ENCODE data around the gene AKNAD1.
A peak's percentile ranks its signal among the peaks of the same experiment; 100 is the strongest.

The AKNAD1 gene

DNA sequence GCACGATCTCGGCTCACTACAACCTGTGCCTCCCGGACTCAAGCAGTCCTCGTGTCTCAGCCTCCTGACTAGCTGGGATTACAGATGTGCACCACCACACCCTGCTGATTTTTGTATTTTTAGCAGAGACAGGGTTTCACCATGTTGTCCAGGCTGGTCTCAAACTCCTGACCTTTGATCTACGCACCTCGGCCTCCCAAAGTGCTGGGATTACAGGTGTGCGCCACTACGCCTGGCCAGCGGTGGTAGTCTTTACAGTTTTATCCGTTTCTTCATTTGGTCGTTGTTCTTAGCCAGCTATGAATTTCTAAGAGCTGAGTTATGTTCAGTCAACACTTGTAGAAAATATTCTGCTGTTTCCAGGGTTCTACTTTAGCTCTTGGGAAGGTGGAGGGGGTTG lies 53.3 kb downstream of the AKNAD1 start:
- ATAC-seq, result no peak
- TF ChIP-seq POU6F1 (CRISPR knock-in tag; IDR thresholded peaks at IDR 0.05; ENCODE audit: borderline replicate concordance, low read depth), result no peak
- no peak for TF ChIP-seq ZNF8 (CRISPR knock-in tag; IDR thresholded peaks at IDR 0.05)
- no peak for TF ChIP-seq ZFP3 (CRISPR knock-in tag; IDR thresholded peaks at IDR 0.05)
- TF ChIP-seq ARNTL (CRISPR knock-in tag; IDR thresholded peaks at IDR 0.05; ENCODE audit: borderline replicate concordance, low read depth), result no peak
- no peak for TF ChIP-seq TOX (CRISPR knock-in tag; IDR thresholded peaks at IDR 0.05; ENCODE audit: borderline replicate concordance)
- TF ChIP-seq ZNF565 (CRISPR knock-in tag; conservative IDR thresholded peaks at IDR 0.05; ENCODE audit: low read depth), result no peak
- TF ChIP-seq ZC3H10 (CRISPR knock-in tag; IDR thresholded peaks at IDR 0.05), result no peak
- TF ChIP-seq CSDC2 (CRISPR knock-in tag; IDR thresholded peaks at IDR 0.05), result no peak
- TF ChIP-seq, protein P1, sequence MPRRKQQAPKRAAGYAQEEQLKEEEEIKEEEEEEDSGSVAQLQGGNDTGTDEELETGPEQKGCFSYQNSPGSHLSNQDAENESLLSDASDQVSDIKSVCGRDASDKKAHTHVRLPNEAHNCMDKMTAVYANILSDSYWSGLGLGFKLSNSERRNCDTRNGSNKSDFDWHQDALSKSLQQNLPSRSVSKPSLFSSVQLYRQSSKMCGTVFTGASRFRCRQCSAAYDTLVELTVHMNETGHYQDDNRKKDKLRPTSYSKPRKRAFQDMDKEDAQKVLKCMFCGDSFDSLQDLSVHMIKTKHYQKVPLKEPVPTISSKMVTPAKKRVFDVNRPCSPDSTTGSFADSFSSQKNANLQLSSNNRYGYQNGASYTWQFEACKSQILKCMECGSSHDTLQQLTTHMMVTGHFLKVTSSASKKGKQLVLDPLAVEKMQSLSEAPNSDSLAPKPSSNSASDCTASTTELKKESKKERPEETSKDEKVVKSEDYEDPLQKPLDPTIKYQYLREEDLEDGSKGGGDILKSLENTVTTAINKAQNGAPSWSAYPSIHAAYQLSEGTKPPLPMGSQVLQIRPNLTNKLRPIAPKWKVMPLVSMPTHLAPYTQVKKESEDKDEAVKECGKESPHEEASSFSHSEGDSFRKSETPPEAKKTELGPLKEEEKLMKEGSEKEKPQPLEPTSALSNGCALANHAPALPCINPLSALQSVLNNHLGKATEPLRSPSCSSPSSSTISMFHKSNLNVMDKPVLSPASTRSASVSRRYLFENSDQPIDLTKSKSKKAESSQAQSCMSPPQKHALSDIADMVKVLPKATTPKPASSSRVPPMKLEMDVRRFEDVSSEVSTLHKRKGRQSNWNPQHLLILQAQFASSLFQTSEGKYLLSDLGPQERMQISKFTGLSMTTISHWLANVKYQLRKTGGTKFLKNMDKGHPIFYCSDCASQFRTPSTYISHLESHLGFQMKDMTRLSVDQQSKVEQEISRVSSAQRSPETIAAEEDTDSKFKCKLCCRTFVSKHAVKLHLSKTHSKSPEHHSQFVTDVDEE (CRISPR knock-in tag; IDR thresholded peaks at IDR 0.05), result no peak
- no peak for TF ChIP-seq ZFP30 (CRISPR knock-in tag; IDR thresholded peaks at IDR 0.05)
- no peak for TF ChIP-seq CREB5 (CRISPR knock-in tag; IDR thresholded peaks at IDR 0.05; ENCODE audit: low read depth)
- no peak for TF ChIP-seq GLIS3 (CRISPR knock-in tag; IDR thresholded peaks at IDR 0.05)

- ATAC-seq, result peak; percentile 40; the same call in 2 of the 3 replicates
- TF ChIP-seq PPARA (CRISPR knock-in tag; IDR thresholded peaks at IDR 0.05; ENCODE audit: borderline replicate concordance) (no peak), ISL1 (CRISPR knock-in tag; IDR thresholded peaks at IDR 0.05) (no peak), ARNTL (CRISPR knock-in tag; IDR thresholded peaks at IDR 0.05; ENCODE audit: borderline replicate concordance, low read depth) (no peak), TOX (CRISPR knock-in tag; IDR thresholded peaks at IDR 0.05; ENCODE audit: borderline replicate concordance) (no peak), CREB5 (CRISPR knock-in tag; IDR thresholded peaks at IDR 0.05; ENCODE audit: low read depth) (no peak), GLIS3 (CRISPR knock-in tag; IDR thresholded peaks at IDR 0.05) (no peak), ZC3H10 (CRISPR knock-in tag; IDR thresholded peaks at IDR 0.05) (no peak), ZNF565 (CRISPR knock-in tag; conservative IDR thresholded peaks at IDR 0.05; ENCODE audit: low read depth) (no peak), OSR1 (CRISPR knock-in tag; IDR thresholded peaks at IDR 0.05) (no peak), ZNF8 (CRISPR knock-in tag; IDR thresholded peaks at IDR 0.05) (no peak), CSDC2 (CRISPR knock-in tag; IDR thresholded peaks at IDR 0.05) (no peak), BACH2 (CRISPR knock-in tag; IDR thresholded peaks at IDR 0.05; ENCODE audit: borderline replicate concordance) (no peak), SNAI2 (CRISPR knock-in tag; IDR thresholded peaks at IDR 0.05) (no peak), TCF4 (CRISPR knock-in tag; IDR thresholded peaks at IDR 0.05; ENCODE audit: borderline replicate concordance) (no peak), RARB (CRISPR knock-in tag; IDR thresholded peaks at IDR 0.05) (no peak)
- TF ChIP-seq, protein P2, sequence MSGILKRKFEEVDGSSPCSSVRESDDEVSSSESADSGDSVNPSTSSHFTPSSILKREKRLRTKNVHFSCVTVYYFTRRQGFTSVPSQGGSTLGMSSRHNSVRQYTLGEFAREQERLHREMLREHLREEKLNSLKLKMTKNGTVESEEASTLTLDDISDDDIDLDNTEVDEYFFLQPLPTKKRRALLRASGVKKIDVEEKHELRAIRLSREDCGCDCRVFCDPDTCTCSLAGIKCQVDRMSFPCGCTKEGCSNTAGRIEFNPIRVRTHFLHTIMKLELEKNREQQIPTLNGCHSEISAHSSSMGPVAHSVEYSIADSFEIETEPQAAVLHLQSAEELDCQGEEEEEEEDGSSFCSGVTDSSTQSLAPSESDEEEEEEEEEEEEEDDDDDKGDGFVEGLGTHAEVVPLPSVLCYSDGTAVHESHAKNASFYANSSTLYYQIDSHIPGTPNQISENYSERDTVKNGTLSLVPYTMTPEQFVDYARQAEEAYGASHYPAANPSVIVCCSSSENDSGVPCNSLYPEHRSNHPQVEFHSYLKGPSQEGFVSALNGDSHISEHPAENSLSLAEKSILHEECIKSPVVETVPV (CRISPR knock-in tag; IDR thresholded peaks at IDR 0.05), result no peak
- TF ChIP-seq, protein P3, sequence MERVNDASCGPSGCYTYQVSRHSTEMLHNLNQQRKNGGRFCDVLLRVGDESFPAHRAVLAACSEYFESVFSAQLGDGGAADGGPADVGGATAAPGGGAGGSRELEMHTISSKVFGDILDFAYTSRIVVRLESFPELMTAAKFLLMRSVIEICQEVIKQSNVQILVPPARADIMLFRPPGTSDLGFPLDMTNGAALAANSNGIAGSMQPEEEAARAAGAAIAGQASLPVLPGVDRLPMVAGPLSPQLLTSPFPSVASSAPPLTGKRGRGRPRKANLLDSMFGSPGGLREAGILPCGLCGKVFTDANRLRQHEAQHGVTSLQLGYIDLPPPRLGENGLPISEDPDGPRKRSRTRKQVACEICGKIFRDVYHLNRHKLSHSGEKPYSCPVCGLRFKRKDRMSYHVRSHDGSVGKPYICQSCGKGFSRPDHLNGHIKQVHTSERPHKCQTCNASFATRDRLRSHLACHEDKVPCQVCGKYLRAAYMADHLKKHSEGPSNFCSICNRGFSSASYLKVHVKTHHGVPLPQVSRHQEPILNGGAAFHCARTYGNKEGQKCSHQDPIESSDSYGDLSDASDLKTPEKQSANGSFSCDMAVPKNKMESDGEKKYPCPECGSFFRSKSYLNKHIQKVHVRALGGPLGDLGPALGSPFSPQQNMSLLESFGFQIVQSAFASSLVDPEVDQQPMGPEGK (CRISPR knock-in tag; IDR thresholded peaks at IDR 0.05; ENCODE audit: borderline replicate concordance), result no peak
- TF ChIP-seq, protein P1 (CRISPR knock-in tag; IDR thresholded peaks at IDR 0.05), result no peak
Measured at GRCh38 chr1:108801101-108801500, 55.8 kb downstream of the AKNAD1 start.
